AG09319 (cell line): ENCODE measurements around the gene HMGA1.
"Not testable (repeated sequence)": the region's sequence is repeated elsewhere in the genome, so short reads cannot be mapped to it uniquely, and the experiment has no call there.

Source experiments
- DNase-seq: peaks from one replicate; pipeline ENCODE4 v3.0.0-alpha.2; 2010; ENCODE audit warnings: low read depth; ENCODE audit errors: extremely low read depth
- TF ChIP-seq, protein P1 (sequence below): IDR thresholded peaks from 2 replicates; pipeline ENCODE4 v1.5.1; 2011; ENCODE audit warnings: low read depth, mild to moderate bottlenecking, inconsistent platforms, low read length, moderate library complexity

Gene HMGA1

GRCh38 chr6:34267746-34268145, 31.1 kb downstream of the HMGA1 start:
- TF ChIP-seq, protein P1, sequence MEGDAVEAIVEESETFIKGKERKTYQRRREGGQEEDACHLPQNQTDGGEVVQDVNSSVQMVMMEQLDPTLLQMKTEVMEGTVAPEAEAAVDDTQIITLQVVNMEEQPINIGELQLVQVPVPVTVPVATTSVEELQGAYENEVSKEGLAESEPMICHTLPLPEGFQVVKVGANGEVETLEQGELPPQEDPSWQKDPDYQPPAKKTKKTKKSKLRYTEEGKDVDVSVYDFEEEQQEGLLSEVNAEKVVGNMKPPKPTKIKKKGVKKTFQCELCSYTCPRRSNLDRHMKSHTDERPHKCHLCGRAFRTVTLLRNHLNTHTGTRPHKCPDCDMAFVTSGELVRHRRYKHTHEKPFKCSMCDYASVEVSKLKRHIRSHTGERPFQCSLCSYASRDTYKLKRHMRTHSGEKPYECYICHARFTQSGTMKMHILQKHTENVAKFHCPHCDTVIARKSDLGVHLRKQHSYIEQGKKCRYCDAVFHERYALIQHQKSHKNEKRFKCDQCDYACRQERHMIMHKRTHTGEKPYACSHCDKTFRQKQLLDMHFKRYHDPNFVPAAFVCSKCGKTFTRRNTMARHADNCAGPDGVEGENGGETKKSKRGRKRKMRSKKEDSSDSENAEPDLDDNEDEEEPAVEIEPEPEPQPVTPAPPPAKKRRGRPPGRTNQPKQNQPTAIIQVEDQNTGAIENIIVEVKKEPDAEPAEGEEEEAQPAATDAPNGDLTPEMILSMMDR, result no peak
- DNase-seq, result no peak

GRCh38 chr6:34269132-34269531, 32.5 kb downstream of the HMGA1 start:
- DNase-seq, result not testable (repeated sequence)

GRCh38 chr6:34269658-34270341, 33.1 kb downstream of the HMGA1 start:
- DNase-seq, result not testable (repeated sequence)

DNA sequence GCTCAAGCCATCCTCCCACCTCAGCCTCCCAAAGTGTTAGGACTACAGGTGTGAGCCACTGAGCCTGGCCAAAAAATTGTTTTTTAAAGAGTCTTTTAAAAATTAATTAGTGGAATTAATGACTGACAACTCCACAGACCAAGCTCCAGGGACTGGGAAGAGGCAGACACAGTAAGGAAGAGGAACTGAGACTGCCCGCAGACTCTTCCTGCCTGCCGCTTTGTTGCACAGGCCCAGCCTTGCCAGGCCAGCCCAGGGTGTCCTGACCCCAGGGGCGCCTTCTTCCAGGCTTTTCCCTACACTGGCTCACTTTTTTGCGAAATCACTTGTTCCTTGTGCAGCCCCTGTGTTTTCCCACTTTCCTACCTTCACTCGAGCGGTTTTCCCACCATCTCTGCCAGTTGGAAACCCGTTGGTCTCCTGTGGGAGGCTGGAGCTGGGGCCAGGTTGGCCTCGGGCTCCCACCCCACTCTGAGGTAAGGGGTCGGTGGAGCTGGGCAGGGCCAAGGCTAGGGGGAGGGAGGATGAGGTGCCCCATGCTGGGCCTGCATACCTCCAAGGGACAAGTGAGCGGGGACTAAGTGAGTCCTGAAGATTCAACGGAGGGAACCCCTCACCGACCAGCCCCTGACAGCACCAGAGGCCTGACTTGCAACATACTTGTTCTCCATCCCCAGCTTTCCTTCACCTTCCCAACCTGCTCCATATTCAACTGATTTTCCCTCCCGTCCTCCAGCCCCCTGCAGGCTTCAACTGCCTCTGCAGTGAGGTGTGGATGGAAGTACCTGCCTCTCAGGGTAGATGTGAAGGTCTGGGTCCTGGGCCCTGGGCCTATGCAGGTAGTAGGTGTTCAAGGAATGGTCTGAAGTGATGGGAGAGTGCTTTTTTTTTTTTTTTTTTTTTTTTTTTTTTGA, 35.6 kb downstream of the HMGA1 start:
- TF ChIP-seq, protein P1, result no peak
- no peak for DNase-seq

DNA sequence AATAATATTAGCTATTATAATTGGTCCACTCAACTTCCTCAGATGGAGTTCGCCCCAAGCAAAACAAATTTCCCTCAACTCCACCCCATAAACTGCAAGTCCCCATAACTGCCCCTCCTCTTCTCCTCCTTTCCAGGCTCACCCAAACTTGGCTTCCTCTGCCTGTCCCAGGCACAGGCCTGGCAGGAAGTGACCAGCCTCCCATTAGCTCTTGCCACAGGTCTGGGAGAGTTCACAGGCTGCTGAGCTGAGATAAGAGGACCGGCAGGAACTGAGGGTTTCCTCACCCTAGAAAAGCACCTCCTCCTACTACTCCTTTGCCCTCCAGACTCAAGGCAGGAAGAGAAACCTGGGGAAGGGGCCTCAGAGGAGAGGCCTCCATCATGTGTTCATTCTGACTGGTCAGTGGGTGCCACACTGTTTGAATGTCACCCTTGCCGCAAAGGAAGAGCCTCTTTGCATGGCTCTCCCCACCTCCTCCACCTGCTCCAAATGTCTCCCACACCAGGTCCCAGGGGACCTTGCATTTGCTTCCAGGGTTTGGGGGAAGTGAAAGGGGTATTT, 36.7 kb downstream of the HMGA1 start:
- DNase-seq, result no peak
- TF ChIP-seq, protein P1, result no peak

DNA sequence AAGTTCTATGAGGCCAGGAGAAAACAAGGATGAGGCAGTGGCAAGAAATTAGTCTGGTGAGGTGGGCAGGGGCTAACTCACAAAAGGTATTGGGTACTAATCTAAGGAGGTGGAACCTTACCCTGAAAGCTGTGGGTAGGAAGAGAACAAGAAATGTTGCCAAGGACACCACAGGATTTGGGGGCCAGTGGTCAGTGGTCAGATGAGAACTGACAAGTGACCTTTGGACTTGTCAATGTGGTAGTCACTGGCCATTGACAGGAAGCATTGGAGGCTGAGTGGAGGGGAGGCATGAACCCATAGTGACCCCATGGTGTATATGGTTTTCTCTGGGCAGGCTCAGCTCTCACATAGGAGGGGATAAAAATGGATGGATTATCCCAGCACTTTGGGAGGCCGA, 37.5 kb downstream of the HMGA1 start:
- TF ChIP-seq, protein P1, result no peak
- DNase-seq, result no peak

DNA sequence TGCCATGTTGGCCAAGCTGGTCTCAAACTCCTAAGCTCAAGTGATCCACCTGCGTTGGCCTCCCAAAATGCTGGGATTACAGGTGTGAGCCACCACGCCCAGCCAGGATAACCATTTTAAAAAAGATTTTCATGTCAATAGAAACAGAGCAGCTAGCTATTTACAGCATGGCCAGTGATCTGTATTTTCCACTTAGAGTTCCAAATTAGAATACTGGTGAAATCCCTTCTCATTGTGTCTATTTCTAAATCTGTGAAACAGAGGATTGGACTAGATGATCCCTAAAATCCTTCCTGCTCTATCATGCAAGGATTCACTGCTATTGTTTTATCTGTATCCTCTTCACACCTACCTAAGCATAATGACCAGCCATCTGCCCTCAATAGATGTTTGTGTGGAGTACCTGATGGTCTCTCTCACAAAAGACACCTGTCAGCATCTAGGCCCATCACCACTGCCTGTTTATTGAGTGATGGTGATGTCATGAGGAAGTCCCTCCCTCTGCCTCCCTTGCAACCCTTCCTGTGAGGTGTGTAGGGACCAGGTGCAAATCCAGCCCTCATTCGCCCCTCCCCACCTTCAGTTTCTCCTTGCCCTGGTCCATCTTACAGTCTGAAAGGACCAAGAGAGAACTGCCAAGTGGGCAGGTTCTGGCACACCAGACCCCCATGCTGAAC, 38.6 kb downstream of the HMGA1 start:
- no peak for DNase-seq
- TF ChIP-seq, protein P1, result no peak

GRCh38 chr6:34276191-34276590, 39.5 kb downstream of the HMGA1 start:
- DNase-seq, result no peak
- TF ChIP-seq, protein P1, result no peak
